Esophagus muscularis mucosa (tissue), 4 donors: Measurements from ENCODE around the gene STX8.

Experiments
- CTCF ChIP-seq, 3 experiments: fragments of 200-600 bp in 2 of 3; fragments of 450-650 bp in 1 of 3; sonication (generic) in 2 of 3; IDR thresholded peaks; one replicate each; pipeline ENCODE4 v1.5.1; 2017 to 2019; ENCODE audit warnings: antibody characterized with exemption in 3 of 3, mild to moderate bottlenecking in 2 of 3, moderate library complexity in 1 of 3
- EP300 ChIP-seq: sonication (generic); formaldehyde crosslinking; IDR thresholded peaks from one replicate; pipeline ENCODE4 v1.6.1; 2017; ENCODE audit warnings: antibody characterized with exemption
- POLR2A ChIP-seq: fragments of 450-650 bp; IDR thresholded peaks from one replicate; pipeline ENCODE4 v1.6.1; 2017; ENCODE audit warnings: antibody characterized with exemption, moderate library complexity, mild to moderate bottlenecking, low read depth

- no peak for TF ChIP-seq CTCF (IDR thresholded peaks at IDR 0.05)
- no peak for TF ChIP-seq POLR2A
- TF ChIP-seq EP300 = no peak
Measured at GRCh38 chr17:9568957-9569588, 6.5 kb downstream of the STX8 start.
